IMR-90 (cell line): ENCODE results near the gene LMOD2. TPM values are rescaled to one million over a fixed set of nuclear protein-coding genes. Genes with fewer than 3 reads are reported as not detected.

Experiments
- ATAC-seq: fragments of 200-7000 bp; cut with Tn5 transposase; 2 replicates; pipeline ENCODE4 v1.9.1; 2020; ENCODE audit warnings: low read depth, mild to moderate bottlenecking, moderate library complexity
- BruUV-seq: library from RNA; stranded (reverse); fragments of 400-500 nt; replicated peaks from 2 replicates; lab custom pipeline; 2021; lab: Mats Ljungman, UMichigan
- CTCF ChIA-PET: fragments of 300-600 bp; formaldehyde crosslinking; extraction: SDS; loops from one replicate; lab custom pipeline; 2021; ENCODE audit warnings: antibody characterized with exemption; lab: Yijun Ruan, JAX
- POLR2A ChIA-PET: fragments of 300-600 bp; sonication (Branson Sonifier 250); formaldehyde crosslinking; loops from one replicate; lab custom pipeline; 2022; ENCODE audit warnings: antibody characterized with exemption; ENCODE audit not compliant: unreplicated experiment; lab: Charles Lee
- DNase-seq: peaks from one replicate; pipeline ENCODE4 v3.0.0; 2013
- H2AFZ ChIP-seq: replicated peaks from 2 replicates; pipeline ENCODE3; 2013; ENCODE audit warnings: low read length, mild to moderate bottlenecking; ENCODE audit not compliant: poor library complexity
- H2AK5ac ChIP-seq: 2 replicates; pipeline ENCODE4 v1.6.1; 2013; ENCODE audit warnings: low read depth, low read length, inconsistent platforms
- H2AK9ac ChIP-seq: replicated peaks from 2 replicates; pipeline ENCODE3; 2013; ENCODE audit warnings: mild to moderate bottlenecking, low read depth, low read length, moderate library complexity; ENCODE audit not compliant: poor library complexity
- H2BK120ac ChIP-seq: 2 replicates; pipeline ENCODE4 v1.6.1; 2013; ENCODE audit warnings: low read depth, low read length, inconsistent platforms
- H2BK15ac ChIP-seq: 3 replicates; pipeline ENCODE4 v1.6.1; 2013; ENCODE audit warnings: low read depth, low read length, inconsistent platforms
- H2BK20ac ChIP-seq: 2 replicates; pipeline ENCODE4 v1.6.1; 2013; ENCODE audit warnings: low read depth, mild to moderate bottlenecking, inconsistent platforms, low read length, moderate library complexity
- H2BK5ac ChIP-seq: 2 replicates; pipeline ENCODE4 v1.6.1; 2013; ENCODE audit warnings: mild to moderate bottlenecking, low read depth, low read length, inconsistent platforms; ENCODE audit not compliant: poor library complexity, severe bottlenecking
- H3K14ac ChIP-seq: replicated peaks from 2 replicates; pipeline ENCODE4 v1.6.1; 2013; ENCODE audit warnings: low read depth, low read length, inconsistent platforms
- H3K18ac ChIP-seq: 2 replicates; pipeline ENCODE4 v1.6.1; 2013; ENCODE audit warnings: low read depth, low read length, control low read depth
- H3K23ac ChIP-seq: 2 replicates; pipeline ENCODE4 v1.6.1; 2013; ENCODE audit warnings: low read depth, low read length, inconsistent platforms
- H3K27ac ChIP-seq: 2 replicates; pipeline ENCODE4 v1.5.1; 2013; ENCODE audit warnings: mild to moderate bottlenecking, control low read depth, low read length; ENCODE audit not compliant: insufficient read depth
- H3K27me3 ChIP-seq: 2 replicates; pipeline ENCODE4 v1.6.1; 2013; ENCODE audit warnings: low read length; ENCODE audit not compliant: control insufficient read depth, insufficient read depth
- H3K36me3 ChIP-seq: 2 replicates; pipeline ENCODE4 v1.6.1; 2013; ENCODE audit warnings: low read length, mixed read lengths; ENCODE audit not compliant: control insufficient read depth, insufficient read depth
- H3K4ac ChIP-seq: 2 replicates; pipeline ENCODE4 v1.6.1; 2013; ENCODE audit warnings: low read depth, low read length, inconsistent platforms
- H3K4me1 ChIP-seq: 2 replicates; pipeline ENCODE4 v1.6.1; 2013; ENCODE audit warnings: low read length, mixed read lengths; ENCODE audit not compliant: control insufficient read depth, insufficient read depth
- H3K4me2 ChIP-seq: 2 replicates; pipeline ENCODE4 v1.6.1; 2013; ENCODE audit warnings: low read depth, mild to moderate bottlenecking, control low read depth, low read length, moderate library complexity
- H3K4me3 ChIP-seq: 2 replicates; pipeline ENCODE4 v1.5.1; 2013; ENCODE audit warnings: low read depth, mild to moderate bottlenecking, control low read depth, low read length, moderate library complexity; ENCODE audit not compliant: insufficient read depth
- H3K56ac ChIP-seq: 2 replicates; pipeline ENCODE4 v1.6.1; 2013; ENCODE audit warnings: low read length, inconsistent platforms; ENCODE audit not compliant: insufficient read depth; ENCODE audit errors: extremely low read depth
- H3K79me1 ChIP-seq, 2 experiments: 2 replicates each; pipeline ENCODE4 v1.6.1; 2013; ENCODE audit warnings: low read length in 2 of 2, inconsistent platforms in 1 of 2, low read depth in 1 of 2
- H3K9ac ChIP-seq: 2 replicates; pipeline ENCODE4 v1.6.1; 2013; ENCODE audit warnings: low read depth, low read length, control low read depth
- H3K9me1 ChIP-seq: 2 replicates; pipeline ENCODE4 v1.6.1; 2013; ENCODE audit warnings: low read length, inconsistent platforms; ENCODE audit not compliant: insufficient read depth
- H3K9me3 ChIP-seq: 2 replicates; pipeline ENCODE4 v1.6.1; 2013; ENCODE audit warnings: low read length; ENCODE audit not compliant: control insufficient read depth, insufficient read depth
- H4K20me1 ChIP-seq: 2 replicates; pipeline ENCODE4 v1.6.1; 2013; ENCODE audit warnings: low read length, inconsistent platforms; ENCODE audit not compliant: insufficient read depth
- H4K5ac ChIP-seq: 2 replicates; pipeline ENCODE4 v1.6.1; 2013; ENCODE audit warnings: mild to moderate bottlenecking, low read depth, low read length, control low read depth
- H4K8ac ChIP-seq, 2 experiments: 2 replicates each; pipeline ENCODE4 v1.6.1; 2013; ENCODE audit warnings: low read depth in 2 of 2, low read length in 2 of 2, control low read depth in 1 of 2, inconsistent platforms in 1 of 2
- H4K91ac ChIP-seq: 2 replicates; pipeline ENCODE4 v1.6.1; 2013; ENCODE audit warnings: low read depth, low read length, inconsistent platforms; ENCODE audit not compliant: insufficient read depth
- BHLHE40 ChIP-seq: fragments of 150-350 bp; IDR thresholded peaks from 2 replicates; pipeline ENCODE4 v1.6.1; 2016; ENCODE audit warnings: mild to moderate bottlenecking, low read depth, low read length
- CEBPB ChIP-seq: IDR thresholded peaks from 2 replicates; pipeline ENCODE4 v1.6.1; 2012; ENCODE audit warnings: low read depth, low read length, improper control_type of control experiment
- CHD1 ChIP-seq: IDR thresholded peaks from 2 replicates; pipeline ENCODE4 v1.6.1; 2012; ENCODE audit warnings: low read depth, low read length, improper control_type of control experiment
- CTCF ChIP-seq: conservative IDR thresholded peaks from 2 replicates; pipeline ENCODE4 v1.5.1; 2012; ENCODE audit warnings: mild to moderate bottlenecking, low read depth, low read length, improper control_type of control experiment
- ELK1 ChIP-seq: fragments of 150-350 bp; IDR thresholded peaks from 2 replicates; pipeline ENCODE4 v1.6.1; 2016; ENCODE audit warnings: low read depth, mild to moderate bottlenecking, low read length, moderate library complexity, borderline replicate concordance
- FOS ChIP-seq: fragments of 150-350 bp; IDR thresholded peaks from 2 replicates; pipeline ENCODE4 v1.6.1; 2016; ENCODE audit warnings: low read depth, low read length
- MAZ ChIP-seq: IDR thresholded peaks from 2 replicates; pipeline ENCODE4 v1.6.1; 2012; ENCODE audit warnings: low read depth, mild to moderate bottlenecking, low read length, improper control_type of control experiment, moderate library complexity, borderline replicate concordance
- MXI1 ChIP-seq: IDR thresholded peaks from 2 replicates; pipeline ENCODE4 v1.6.1; 2012; ENCODE audit warnings: low read depth, mild to moderate bottlenecking, low read length, moderate library complexity, borderline replicate concordance
- NFE2L2 ChIP-seq: fragments of 150-350 bp; IDR thresholded peaks from 2 replicates; pipeline ENCODE4 v1.6.1; 2016; ENCODE audit warnings: low read depth, mild to moderate bottlenecking, low read length
- POLR2A ChIP-seq: IDR thresholded peaks from 2 replicates; pipeline ENCODE4 v1.6.1; 2012; ENCODE audit warnings: mild to moderate bottlenecking, low read depth, low read length
- RAD21 ChIP-seq: IDR thresholded peaks from 2 replicates; pipeline ENCODE4 v1.6.1; 2012; ENCODE audit warnings: low read length, improper control_type of control experiment
- RCOR1 ChIP-seq: IDR thresholded peaks from 2 replicates; pipeline ENCODE4 v1.6.1; 2012; ENCODE audit warnings: mild to moderate bottlenecking, low read length, improper control_type of control experiment; ENCODE audit not compliant: insufficient replicate concordance
- RFX5 ChIP-seq: IDR thresholded peaks from 2 replicates; pipeline ENCODE4 v1.8.0; 2012; ENCODE audit warnings: low read depth, mild to moderate bottlenecking, low read length, moderate library complexity
- SMC3 ChIP-seq: fragments of 150-350 bp; IDR thresholded peaks from 2 replicates; pipeline ENCODE4 v1.6.1; 2016; ENCODE audit warnings: low read depth, mild to moderate bottlenecking, antibody characterized with exemption, low read length, moderate library complexity
- USF2 ChIP-seq: fragments of 150-350 bp; IDR thresholded peaks from 2 replicates; pipeline ENCODE4 v1.6.1; 2017; ENCODE audit warnings: mild to moderate bottlenecking, antibody characterized with exemption, low read length, low read depth
- WGBS, 2 experiments: methylation state at CpG; one replicate each; pipeline versions ENCODE4 v1.1.5 to v1.1.7; 2013; ENCODE audit warnings: missing lambda C conversion rate in 2 of 2; ENCODE audit not compliant: insufficient read length in 1 of 2; ENCODE audit errors: extremely low coverage in 2 of 2; 5-methylcytosine and 5-hydroxymethylcytosine counted together
- dilution Hi-C: fragments of 300-500 bp; cut with HindIII; formaldehyde crosslinking; loops from one replicate; pipeline ENCODE4 v1.14.3; 2018; ENCODE audit warnings: low sequenced_read_pairs; ENCODE audit not compliant: unreplicated experiment
- in situ Hi-C: fragments of 300-500 bp; cut with MboI; formaldehyde crosslinking; loops from 3 replicates; pipeline ENCODE4 v1.14.3; 2019; ENCODE audit warnings: low sequenced_read_pairs, inconsistent platforms, mixed read lengths
- intact Hi-C: fragments of 100-400 bp; cut with micrococcal nuclease; formaldehyde crosslinking; loops from 2 replicates; pipeline ENCODE4 v1.10.0; 2022
- polyA plus RNA-seq, 3 experiments: library from polyadenylated mRNA; depleted of rRNA; stranded (reverse); fragments of >200 nt; gene quantifications; 2 replicates each; pipeline ENCODE4 v1.2.3, GENCODE V29; 2012; ENCODE audit warnings: low replicate concordance in 1 of 3
- total RNA-seq: library from RNA; depleted of rRNA; stranded (reverse); fragments of >200 nt; gene quantifications from 2 replicates; pipeline ENCODE4 v1.2.3, GENCODE V29; 2012

LMOD2 gene
- total and polyA plus RNA-seq, 2 of the 4 experiments (the other 2 are of a cell fraction) = not detected

- WGBS, 2 experiments = no CpG with 5 or more reads among the region's 3 CpGs
Observed at GRCh38 chr7:123679614-123680013, 23.9 kb downstream of the LMOD2 start.

More at GRCh38 chr7:123679614-123680013, 23.9 kb downstream of the LMOD2 start:
- H3K4me3 ChIP-seq = no peak overlapping the region
- in situ Hi-C loops = loop anchor here (5.0 kb wide), 1 partner anchor 188 kb away; no protein-coding TSS in a partner anchor
- no peak overlapping the region for H4K5ac ChIP-seq
- H4K91ac ChIP-seq = no peak overlapping the region
- no peak overlapping the region for H2BK120ac ChIP-seq
- DNase-seq (no peak), ATAC-seq (no peak)
- TF ChIP-seq USF2 (no peak), RFX5 (no peak), POLR2A (no peak), RCOR1 (no peak), CTCF (no peak), NFE2L2 (no peak), CEBPB (no peak), CHD1 (no peak), BHLHE40 (no peak), MAZ (no peak), SMC3 (no peak), FOS (no peak), ELK1 (no peak), RAD21 (no peak), MXI1 (no peak)
- no peak overlapping the region for H2AFZ ChIP-seq
- H3K9me3 ChIP-seq = no peaks in the 10 kb centered on the region
- no peak overlapping the region for H2AK9ac ChIP-seq
- no peak overlapping the region for H4K8ac ChIP-seq
- H3K4me1 ChIP-seq = peaks cover 5% of the 10 kb centered on the region; the same call in 1 of the 2 replicates
- H3K27me3 ChIP-seq = no peaks in the 10 kb centered on the region
- H2BK15ac ChIP-seq = no peak overlapping the region
- peaks cover 3% of the 10 kb centered on the region; the same call in 1 of the 2 replicates for H4K20me1 ChIP-seq
- H2BK5ac ChIP-seq = no peak overlapping the region
- H3K4ac ChIP-seq = no peak overlapping the region
- H3K27ac ChIP-seq = no peak overlapping the region
- no peak overlapping the region for H2BK20ac ChIP-seq
- intact Hi-C loops = loop anchor here (5.0 kb wide), 2 partner anchors 42 to 187 kb away; no protein-coding TSS in a partner anchor
- no peaks in the 10 kb centered on the region; the same call in 1 of the 2 replicates for H3K9me1 ChIP-seq
- no peak overlapping the region for H3K56ac ChIP-seq
- H3K14ac ChIP-seq = no peak overlapping the region
- no TSS peak for BruUV-seq
- no peaks in the 10 kb centered on the region for H3K79me1 ChIP-seq
- peaks cover 4% of the 10 kb centered on the region for H3K36me3 ChIP-seq
- POLR2A ChIA-PET = no interaction called here
- no peak overlapping the region for H2AK5ac ChIP-seq
- no peak overlapping the region for H3K18ac ChIP-seq
- H3K4me2 ChIP-seq = no peak overlapping the region
- dilution Hi-C loops = no loop called here
- CTCF ChIA-PET = interaction anchor here (0.6 kb wide), 1 partner anchor 630 kb away, joined by 5 read pairs; no protein-coding TSS in a partner anchor
- no peak overlapping the region for H3K23ac ChIP-seq
- no peak overlapping the region for H3K9ac ChIP-seq
